HG03064 (cell line): ENCODE results near the gene FAM89B.

Experiments used
- ATAC-seq: cut with Tn5 transposase; IDR thresholded peaks from one replicate; pipeline ENCODE4 v1.9.1; 2021; ENCODE audit warnings: low read depth; ENCODE audit not compliant: unreplicated experiment

Gene FAM89B

DNA sequence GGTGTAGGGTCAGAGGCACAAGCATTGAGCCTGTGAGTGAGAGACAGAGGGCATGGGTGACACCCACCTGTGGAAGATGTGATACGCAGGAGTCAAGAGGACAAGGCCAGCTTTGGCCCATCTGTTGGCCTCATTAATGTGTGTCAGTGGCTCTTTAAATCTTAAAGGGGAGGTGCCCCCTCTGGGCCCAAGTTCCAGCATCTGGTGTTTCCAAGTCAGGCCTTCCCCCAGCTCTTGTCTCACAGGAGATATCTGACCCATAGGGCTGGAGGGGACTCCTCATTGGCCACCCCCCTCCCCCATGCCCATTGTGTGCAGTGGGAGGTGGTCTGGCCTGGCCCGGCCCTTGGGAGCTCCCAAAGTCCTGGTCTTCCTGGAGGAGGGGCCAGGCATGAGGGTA, 14.3 kb downstream of the FAM89B start:
- no peak for ATAC-seq

GRCh38 chr11:65588199-65589054, 16.1 kb downstream of the FAM89B start:
- ATAC-seq = peak; percentile 75

DNA sequence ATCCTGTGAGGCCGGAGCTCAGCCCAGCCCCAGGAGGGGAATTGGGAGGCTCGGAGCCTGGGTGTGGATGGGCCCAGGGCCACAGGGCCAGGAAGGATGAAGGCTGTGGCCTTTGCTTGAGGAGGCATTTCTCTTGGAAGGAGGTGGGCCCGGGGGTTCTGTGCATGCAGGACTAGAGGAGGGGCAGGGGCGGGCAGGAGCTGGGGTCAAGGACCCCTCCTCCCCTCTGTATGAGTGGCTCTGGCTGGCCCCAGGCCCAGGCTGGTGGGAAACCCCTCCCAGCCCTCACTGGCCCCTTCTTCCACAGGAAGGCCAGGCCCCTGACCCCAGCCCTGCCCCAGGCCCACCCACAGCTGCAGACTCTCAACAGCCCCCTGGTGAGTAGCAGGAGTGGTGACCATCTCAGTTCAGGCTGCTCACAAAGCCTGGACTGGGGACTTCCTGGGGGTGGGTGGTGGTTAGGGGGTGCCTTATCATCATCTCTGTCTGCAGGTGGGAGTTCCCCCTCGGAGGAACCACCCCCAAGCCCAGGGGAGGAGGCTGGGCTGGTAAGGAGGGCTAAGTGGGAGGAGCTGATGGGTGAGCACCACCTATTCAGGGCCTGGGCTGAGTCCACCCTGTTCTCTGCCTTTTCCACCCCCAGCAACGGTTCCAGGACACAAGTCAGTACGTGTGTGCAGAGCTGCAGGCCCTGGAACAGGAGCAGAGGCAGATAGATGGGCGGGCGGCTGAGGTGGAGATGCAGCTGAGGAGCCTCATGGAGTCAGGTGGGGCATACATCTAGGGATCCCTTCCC, 17.3 kb downstream of the FAM89B start:
- no peak for ATAC-seq

DNA sequence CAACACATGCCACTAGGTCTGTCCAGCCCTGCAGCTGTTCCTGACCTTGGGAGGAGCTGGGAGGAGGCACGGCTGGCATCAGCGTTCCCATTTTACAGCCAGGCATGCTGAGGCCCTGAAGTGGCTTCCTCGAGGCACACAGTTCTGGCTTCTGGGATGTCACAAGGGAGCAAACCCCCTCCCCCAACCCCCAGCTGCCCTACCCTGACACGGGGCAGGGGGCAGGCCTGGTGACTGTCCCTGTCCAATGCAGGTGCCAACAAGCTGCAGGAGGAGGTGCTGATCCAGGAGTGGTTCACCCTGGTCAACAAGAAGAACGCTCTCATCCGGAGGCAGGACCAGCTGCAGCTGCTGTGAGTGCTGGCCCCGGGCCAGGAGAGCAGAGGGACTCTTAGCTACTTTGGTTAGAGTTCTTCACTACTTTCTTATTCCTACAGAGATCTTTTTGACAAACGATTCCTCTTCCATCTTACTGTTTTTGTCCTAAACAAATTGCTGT, 18.0 kb downstream of the FAM89B start:
- no peak for ATAC-seq

- no peak for ATAC-seq
These were observed 19.9 kb downstream of the FAM89B start for GRCh38 chr11:65591939-65592857.

DNA sequence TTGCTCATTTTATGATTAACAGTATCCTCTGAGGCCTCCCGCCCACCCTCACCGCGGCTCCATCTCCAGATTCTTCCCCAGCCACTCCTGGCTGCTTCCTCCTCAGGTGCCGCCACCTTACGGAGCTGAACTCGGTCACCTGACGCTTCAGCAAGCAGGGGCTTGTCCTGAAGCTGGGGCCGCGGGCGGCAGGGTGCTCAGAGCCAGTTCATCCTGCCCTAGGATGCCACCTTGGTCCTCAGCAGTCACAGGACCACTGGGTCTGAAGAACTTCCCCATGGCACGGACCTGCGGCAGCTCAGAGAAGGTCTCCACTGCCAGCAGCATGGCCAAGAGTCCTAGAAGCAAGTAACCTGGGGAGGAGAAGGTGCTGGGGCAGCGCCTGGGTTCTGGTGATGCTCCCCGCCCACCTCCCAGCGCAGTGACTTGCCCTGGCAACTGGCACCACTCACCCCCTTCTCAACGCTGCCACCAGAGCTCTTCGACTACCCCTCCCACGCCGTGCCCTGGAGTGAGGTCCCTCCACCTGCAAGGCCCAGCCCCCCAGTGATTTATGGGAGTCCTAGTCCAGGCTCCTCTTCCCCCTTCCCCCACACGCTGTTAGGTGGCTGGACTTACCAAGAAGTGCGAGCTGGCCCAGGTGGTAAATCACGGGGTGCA, 20.6 kb downstream of the FAM89B start:
- no peak for ATAC-seq

GRCh38 chr11:65593518-65594414, 21.4 kb downstream of the FAM89B start:
- no peak for ATAC-seq

GRCh38 chr11:65595131-65595530, 22.8 kb downstream of the FAM89B start:
- ATAC-seq = no peak

- ATAC-seq = no peak
These were observed 23.4 kb downstream of the FAM89B start, which contains the start of gene KCNK7 for GRCh38 chr11:65595543-65596281. TSS of gene KCNK7 (minus strand) at chr11:65595800. CDS start at chr11:65595772, 28 bp downstream.

GRCh38 chr11:65596520-65596919, 24.2 kb downstream of the FAM89B start:
- ATAC-seq = no peak

DNA sequence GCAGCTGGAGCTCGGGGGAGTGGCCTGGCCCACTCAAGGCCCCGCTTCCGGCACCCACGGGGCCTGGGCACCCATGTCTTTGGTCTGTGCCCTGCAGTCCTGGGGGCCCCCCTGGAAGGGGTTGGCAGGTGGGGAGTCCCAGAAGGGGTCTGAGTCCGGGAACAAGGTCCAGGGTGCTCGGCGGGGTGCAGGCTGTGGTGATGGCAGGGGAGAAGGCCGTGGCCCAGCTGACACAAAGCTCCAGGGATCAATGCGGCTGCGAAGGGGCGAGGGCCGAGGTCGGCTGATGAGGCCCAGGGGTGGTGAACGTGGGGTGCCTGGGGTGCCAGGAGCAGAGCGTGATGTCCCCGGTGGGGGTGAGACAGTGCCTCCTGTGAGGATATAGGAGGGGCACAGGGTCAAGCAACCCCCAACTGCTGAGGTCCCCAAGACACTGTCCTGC, 25.9 kb downstream of the FAM89B start:
- no peak for ATAC-seq

DNA sequence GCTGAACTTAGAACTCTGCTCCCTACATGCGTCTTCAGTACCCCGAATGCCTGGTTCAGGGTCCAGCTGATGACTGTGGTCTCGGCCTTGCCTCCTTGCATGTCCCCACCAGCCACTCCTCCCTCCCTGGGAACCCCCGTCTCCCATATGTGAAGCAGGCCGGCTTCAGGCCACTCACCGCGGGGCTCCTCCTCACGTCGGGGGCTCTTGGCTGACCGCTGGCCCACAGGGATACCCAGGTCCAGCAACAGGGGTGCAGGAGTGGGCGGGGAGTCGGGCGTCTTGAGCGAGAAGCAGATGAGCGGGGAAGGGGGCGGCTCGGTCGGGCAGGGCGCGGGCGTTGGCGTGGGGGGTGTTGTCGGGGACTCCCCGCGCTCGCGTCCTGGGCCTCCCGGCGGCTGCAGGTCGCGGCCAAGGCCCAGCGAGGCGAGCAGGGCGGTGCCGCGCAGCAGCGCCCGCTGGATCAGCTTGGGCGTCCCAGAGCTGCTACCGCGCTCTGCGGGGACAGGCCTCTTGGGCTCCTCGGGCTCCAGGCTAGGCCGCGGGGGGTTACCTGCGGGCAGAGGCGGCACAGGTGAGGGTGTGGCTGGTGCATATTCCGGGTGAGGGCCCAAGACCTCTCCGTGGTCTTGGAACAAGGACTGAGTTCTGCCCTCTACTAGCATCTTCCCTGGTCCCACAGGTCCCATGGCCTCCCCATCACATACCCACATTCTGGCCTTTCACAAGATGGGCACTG, 27.0 kb downstream of the FAM89B start:
- no peak for ATAC-seq

GRCh38 chr11:65599955-65600246, 27.6 kb downstream of the FAM89B start:
- no peak for ATAC-seq

DNA sequence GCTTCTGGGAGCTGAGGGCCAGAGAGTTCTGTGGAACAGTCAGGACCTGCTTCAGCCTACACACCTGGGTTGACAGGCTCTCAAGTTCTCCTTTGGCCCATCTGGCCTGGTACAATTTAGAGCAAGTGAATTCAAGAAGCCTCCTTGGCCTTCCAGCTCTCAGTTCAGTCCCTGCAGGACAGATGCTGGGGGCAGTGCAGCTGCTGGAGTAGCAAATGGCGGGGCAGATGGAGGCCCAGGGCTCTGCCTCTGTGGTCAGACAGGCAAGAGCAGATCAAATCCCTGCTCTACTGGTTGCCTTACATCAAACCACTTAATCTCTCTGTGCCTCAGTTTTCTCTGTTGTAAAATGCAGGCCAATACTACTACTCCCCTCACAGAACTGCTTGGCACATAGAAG, 31.9 kb downstream of the FAM89B start:
- ATAC-seq = no peak

- ATAC-seq = no peak
These were observed 34.7 kb downstream of the FAM89B start for GRCh38 chr11:65606876-65607613.

- ATAC-seq = no peak
These were observed 35.5 kb downstream of the FAM89B start for GRCh38 chr11:65607614-65608426.
